ENCODE results near the gene PCBP3.
"Not testable (repeated sequence)": the region's sequence is repeated elsewhere in the genome, so short reads cannot be mapped to it uniquely, and the experiment has no call there.

PCBP3 gene

GRCh38 chr21:45883090-45883489 lies 239.6 kb downstream of the PCBP3 start:
- DNase-seq: no peak

DNA sequence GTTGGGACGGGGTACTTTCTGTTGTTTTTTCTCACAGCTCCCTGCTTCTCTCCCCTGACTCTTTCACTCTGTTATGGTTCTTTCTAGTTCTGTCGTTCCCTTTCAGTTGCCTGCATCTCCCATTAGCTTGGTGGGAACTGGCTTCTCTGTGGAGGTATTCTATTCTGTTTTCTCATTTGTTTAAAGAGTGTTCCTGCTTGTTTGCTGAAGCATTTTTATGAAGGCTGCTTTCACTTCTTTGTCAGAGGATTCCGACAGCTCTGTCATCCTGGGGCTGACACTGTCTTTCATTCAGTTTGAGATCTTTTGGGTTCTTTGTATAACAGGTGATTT lies 242.0 kb downstream of the PCBP3 start:
- no peak for DNase-seq

DNA sequence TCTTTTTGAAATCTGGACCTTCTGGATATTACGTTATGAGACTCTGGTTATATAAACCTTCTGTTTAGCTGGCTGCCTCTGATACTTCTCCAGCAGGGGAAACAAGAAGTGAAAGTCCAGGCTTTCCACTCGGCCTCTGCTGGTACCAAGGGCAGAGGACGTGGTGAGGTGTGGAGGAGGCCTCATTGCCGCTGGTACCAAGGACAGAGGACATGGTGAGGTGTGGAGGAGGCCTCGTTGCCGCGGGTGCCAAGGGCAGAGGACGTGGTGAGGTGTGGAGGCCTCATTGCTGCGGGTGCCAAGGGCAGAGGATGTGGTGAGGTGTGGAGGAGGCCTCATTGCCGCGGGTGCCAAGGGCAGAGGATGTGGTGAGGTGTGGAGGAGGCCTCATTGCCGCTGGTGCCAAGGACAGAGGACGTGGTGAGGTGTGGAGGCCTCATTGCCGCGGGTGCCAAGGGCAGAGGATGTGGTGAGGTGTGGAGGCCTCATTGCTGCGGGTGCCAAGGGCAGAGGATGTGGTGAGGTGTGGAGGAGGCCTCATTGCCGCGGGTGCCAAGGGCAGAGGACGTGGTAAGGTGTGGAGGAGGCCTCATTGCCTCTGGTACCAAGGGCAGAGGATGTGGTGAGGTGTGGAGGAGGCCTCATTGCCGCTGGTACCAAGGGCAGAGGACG lies 242.5 kb downstream of the PCBP3 start:
- not testable (repeated sequence) for DNase-seq

GRCh38 chr21:45886610-45887026 lies 243.1 kb downstream of the PCBP3 start:
- DNase-seq: peak in 1 of 3 experiments; percentile 30

- peak in 1 of 3 experiments; percentile 61 for DNase-seq
Observed at GRCh38 chr21:45887120-45887611, 243.6 kb downstream of the PCBP3 start.

DNA sequence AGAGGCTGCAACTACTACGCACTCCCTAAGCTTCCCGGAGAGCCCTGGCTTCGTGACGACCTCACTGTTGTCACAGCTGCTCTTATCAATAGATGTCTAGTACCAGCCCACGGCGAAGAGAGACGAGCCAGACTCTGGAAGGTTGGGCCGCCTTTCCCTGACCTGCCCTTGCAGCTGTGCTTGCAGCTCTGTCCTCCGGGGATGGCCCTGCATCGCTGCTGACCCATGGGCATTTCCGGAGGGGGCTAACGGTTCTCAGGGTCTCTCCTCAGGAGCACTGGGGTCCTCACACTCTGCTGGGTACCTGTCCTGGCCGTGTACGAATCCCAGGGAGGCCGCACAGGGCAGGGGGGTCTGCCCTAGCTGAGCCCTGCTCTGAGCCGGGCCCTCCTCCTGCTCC lies 244.3 kb downstream of the PCBP3 start:
- peak in 2 of 3 experiments; percentile 51 to 79 for DNase-seq

GRCh38 chr21:45888386-45889009 lies 245.0 kb downstream of the PCBP3 start:
- no peak for DNase-seq

GRCh38 chr21:45889256-45889655 lies 245.7 kb downstream of the PCBP3 start:
- peak in 1 of 3 experiments; percentile 25 for DNase-seq

DNA sequence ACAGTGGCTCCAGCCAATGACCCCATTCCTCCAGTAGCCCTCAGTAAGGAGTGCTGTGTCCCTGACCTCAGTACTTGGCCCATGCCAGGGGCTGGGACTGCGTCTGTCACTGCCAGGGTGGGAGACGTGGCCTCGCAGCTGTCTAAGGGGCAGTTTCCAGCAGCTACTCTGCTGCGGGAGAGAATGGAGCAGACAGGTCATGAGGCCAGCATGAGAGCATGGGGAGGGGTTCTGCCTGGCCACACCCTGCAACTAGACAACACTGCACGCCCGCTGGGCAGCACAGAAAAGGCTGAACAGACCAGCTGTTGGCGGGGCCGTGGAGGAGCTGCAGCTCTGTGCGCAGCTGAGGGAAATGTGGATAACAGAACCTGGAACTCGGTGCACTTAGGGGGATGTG lies 246.4 kb downstream of the PCBP3 start:
- DNase-seq: peak in 2 of 3 experiments; percentile 9 to 42

DNA sequence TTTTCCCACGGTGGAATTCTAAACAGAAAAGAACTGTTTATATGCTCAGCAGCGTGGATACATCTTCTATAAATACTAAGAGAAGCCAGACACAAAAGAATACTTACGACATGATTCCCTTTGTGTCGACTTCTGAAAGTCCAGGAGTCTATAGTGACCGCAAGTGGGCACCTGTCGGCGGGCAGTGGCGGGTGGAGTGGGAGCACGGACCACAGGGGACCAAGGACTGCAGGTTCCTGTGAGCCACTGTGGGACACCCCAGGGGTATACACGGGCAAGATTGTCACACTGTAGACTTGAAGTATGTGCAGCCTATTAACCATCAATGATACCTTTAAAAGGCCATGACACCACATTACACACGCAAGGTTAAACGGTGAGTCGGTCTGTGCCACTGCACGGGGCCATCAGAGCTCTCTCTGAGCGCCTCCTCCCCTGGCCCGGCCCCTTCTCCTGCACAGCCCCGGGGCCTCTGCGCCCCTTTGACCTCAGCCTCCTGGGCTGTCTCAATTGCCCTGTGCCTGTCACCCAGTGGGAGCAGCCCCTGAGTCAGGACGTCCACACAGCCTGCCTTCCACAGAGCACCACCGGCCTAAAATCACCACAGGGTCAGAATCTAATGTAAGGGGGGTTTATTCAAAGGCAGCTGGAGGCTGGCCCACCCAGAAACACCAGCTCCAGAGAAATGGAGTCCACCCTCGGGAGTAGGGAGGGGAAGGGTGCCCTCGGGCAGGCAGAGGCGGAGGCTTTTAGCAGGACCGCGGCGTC lies 248.0 kb downstream of the PCBP3 start:
- no peak for DNase-seq

- peak in 1 of 3 experiments; percentile 32 for DNase-seq
Observed at GRCh38 chr21:45892156-45892915, 248.8 kb downstream of the PCBP3 start.

GRCh38 chr21:45892916-45893739 lies 249.6 kb downstream of the PCBP3 start:
- peak in 2 of 3 experiments; percentile 22 to 31 for DNase-seq

- no peak for DNase-seq
Observed at GRCh38 chr21:45893740-45894449, 250.4 kb downstream of the PCBP3 start.

DNA sequence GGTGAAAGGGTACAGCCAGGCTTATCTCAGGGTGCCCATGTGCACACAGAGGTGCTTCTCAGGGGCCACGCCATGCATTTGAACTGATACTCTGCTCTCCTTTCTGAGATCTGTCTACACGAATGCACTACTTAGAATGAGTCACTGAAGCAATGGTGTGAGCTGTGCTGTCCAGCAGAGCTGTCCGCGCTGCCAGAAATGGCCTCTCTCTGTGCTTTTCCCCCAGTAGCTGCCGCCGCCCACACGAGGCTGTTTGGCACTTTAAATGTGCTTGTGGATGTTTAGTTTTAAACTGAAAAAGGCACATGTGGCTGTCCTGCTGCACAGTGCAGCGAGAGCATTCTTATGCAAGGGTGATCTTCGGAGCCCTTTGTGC lies 250.9 kb downstream of the PCBP3 start:
- DNase-seq: no peak

DNA sequence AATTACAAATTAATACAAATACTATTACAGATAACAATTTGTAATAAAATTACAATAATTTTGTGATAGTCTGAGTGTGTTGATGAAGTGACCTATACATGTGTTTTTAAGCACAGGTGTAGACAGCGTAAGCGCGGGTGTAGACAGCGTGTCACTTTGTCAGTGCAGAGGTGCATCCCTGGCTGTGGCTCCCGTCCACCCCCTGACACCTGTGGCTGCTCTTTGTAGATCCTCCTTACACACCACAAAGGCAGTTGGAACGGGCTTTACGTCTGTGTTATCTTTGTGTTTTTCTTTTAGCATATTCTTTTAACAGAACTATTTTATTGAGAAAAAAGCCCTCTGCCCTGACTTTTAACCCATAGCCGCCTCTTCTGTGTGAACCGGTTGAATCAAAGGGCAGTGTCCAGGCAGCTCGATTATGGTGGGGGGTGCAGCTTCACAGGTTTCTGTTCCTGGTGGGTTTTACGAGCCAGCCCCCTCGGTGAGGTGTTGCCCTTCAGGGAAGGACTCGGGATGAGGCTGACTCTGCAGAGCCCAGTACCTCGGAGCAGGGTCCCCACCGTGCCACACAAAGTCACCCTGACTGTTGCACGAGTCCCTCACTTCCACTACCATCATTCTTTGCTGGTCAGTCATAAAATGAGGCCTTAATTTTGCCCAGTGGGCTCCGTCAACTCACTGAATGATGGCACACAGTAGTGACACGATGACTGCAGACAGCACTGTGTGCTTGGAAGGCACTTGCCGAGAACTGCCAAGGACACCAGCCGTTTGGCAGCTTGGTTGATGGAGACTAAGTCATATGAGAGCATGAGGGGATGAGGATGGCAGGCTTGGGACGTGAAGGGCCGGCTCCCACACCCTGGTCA lies 251.6 kb downstream of the PCBP3 start:
- DNase-seq: no peak

- no peak for DNase-seq
Observed at GRCh38 chr21:45895778-45896370, 252.3 kb downstream of the PCBP3 start.

- DNase-seq: not testable (repeated sequence)
Observed at GRCh38 chr21:45896431-45896830, 252.9 kb downstream of the PCBP3 start.

DNA sequence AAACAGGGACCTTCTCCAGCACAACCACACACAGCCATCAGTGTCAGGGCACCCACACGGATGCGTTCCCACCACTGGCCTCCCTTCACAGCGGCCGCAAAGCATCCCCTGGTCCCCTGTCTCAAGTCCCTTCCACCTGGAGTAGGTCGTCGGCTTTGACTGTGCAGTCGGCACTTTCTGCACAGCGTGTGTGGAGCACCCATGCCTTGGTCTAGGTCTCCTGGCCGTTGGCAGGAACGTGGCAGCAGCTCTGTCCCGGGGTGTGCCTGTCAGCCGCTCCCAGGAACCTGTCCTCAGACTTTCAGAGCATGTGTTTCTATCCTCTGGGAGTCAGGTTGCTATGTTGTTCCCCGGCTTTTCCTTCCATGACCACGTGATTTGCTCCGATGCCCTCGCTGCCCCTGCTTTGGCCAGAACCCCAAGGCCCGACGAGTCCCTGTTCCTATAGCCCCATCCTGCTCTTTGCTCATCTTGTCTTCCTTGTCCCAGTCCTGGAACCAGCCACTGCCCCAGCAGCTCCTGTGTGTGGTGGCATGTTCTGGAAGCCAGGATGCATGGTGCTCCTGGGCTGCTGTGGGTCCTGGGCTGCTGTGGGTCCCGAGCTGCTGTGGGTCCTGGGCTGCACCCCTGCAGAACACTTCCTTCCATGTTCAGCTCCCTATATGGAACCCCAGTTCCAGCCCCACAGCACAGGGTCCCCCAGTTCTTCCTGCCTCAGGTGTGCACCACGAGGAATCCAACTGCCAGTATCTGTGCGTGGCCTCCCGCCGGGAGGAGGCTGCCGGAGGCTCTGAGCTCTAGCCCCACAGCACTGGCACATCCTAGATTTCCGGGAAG lies 253.9 kb downstream of the PCBP3 start:
- no peak for DNase-seq

DNA sequence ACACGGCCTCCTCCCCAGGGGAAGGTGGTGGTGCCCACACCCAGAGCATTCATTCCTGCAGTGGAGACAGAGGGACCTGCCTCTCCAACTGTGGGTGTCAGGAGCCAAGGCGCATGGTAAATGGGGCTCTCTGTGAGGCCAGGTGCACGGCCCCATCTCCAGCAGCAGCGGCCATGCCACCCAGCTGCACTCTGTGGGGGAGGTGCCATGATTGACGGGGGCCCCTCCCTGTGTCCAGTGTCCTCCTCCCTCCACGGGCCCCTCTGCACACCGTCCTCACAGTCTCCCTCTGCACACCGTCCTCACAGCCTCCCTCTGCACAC lies 254.5 kb downstream of the PCBP3 start:
- DNase-seq: no peak
